ENCODE measurements around the gene MXD1. TPM values are rescaled to one million over a fixed set of nuclear protein-coding genes. Genes with fewer than 3 reads are reported as not detected.

The MXD1 gene
- total RNA-seq, 2 donors from 2014 or later, result 57.8 to 200 TPM

- Histone ChIP-seq H3K9ac (ENCODE audit: low read depth in 2 of 2, low read length in 2 of 2) (no peak overlapping the region), H3K36me3 (no peaks in the 10 kb centered on the region), H3K4me3 (no peak overlapping the region), H3K4me1 (peaks cover 5% of the 10 kb centered on the region), H3K27me3 (no peaks in the 10 kb centered on the region), H3K9me3 (no peaks in the 10 kb centered on the region), H3K27ac (no peak overlapping the region)
- intact Hi-C loops (cut with DNase I), result no loop called here
- DNase-seq, result no peak
- no peak for TF ChIP-seq CTCF (IDR thresholded peaks at IDR 0.05)
These were observed 28.3 kb downstream of the MXD1 start for GRCh38 chr2:69943000-69943842.

- Histone ChIP-seq H3K4me1 (peaks cover 5% of the 10 kb centered on the region), H3K4me3 (no peak overlapping the region), H3K9ac (ENCODE audit: low read depth in 2 of 2, low read length in 2 of 2) (no peak overlapping the region), H3K9me3 (no peaks in the 10 kb centered on the region), H3K27me3 (no peaks in the 10 kb centered on the region), H3K27ac (no peak overlapping the region), H3K36me3 (no peaks in the 10 kb centered on the region)
- no peak for TF ChIP-seq CTCF (IDR thresholded peaks at IDR 0.05)
- intact Hi-C loops (cut with DNase I), result no loop called here
- no peak for DNase-seq
These were observed 29.1 kb downstream of the MXD1 start for GRCh38 chr2:69943843-69944525.

- Histone ChIP-seq H3K27me3 (no peaks in the 10 kb centered on the region), H3K4me1 (peaks cover 5% of the 10 kb centered on the region), H3K4me3 (no peak overlapping the region), H3K36me3 (no peaks in the 10 kb centered on the region), H3K9ac (ENCODE audit: low read depth in 2 of 2, low read length in 2 of 2) (no peak overlapping the region), H3K27ac (no peak overlapping the region), H3K9me3 (no peaks in the 10 kb centered on the region)
- no peak for DNase-seq
- intact Hi-C loops (cut with DNase I), result no loop called here
- TF ChIP-seq CTCF (IDR thresholded peaks at IDR 0.05), result no peak
These were observed 29.8 kb downstream of the MXD1 start for GRCh38 chr2:69944756-69945155.

GRCh38 chr2:69945441-69945840 is 30.5 kb downstream of the MXD1 start:
- H3K4me3 ChIP-seq, result no peak overlapping the region
- H3K4me1 ChIP-seq, result peaks cover 5% of the 10 kb centered on the region
- H3K9me3 ChIP-seq, result no peaks in the 10 kb centered on the region
- no peak for DNase-seq
- no peaks in the 10 kb centered on the region for H3K36me3 ChIP-seq
- no peak for TF ChIP-seq CTCF (IDR thresholded peaks at IDR 0.05)
- no peak overlapping the region for H3K27ac ChIP-seq
- no peaks in the 10 kb centered on the region for H3K27me3 ChIP-seq
- intact Hi-C loops (cut with DNase I), result no loop called here
- H3K9ac ChIP-seq (ENCODE audit: low read depth in 2 of 2, low read length in 2 of 2), result no peak overlapping the region

GRCh38 chr2:69945941-69946340 is 31.0 kb downstream of the MXD1 start:
- intact Hi-C loops (cut with DNase I), result no loop called here
- DNase-seq, result no peak
- no peak overlapping the region for H3K27ac ChIP-seq
- no peaks in the 10 kb centered on the region for H3K9me3 ChIP-seq
- no peak overlapping the region for H3K4me3 ChIP-seq
- no peak for TF ChIP-seq CTCF (IDR thresholded peaks at IDR 0.05)
- H3K36me3 ChIP-seq, result no peaks in the 10 kb centered on the region
- H3K27me3 ChIP-seq, result no peaks in the 10 kb centered on the region
- no peak overlapping the region for H3K9ac ChIP-seq (ENCODE audit: low read depth in 2 of 2, low read length in 2 of 2)
- peaks cover 5% of the 10 kb centered on the region for H3K4me1 ChIP-seq
